Measurements from ENCODE around the gene TMEM108.

The TMEM108 gene

DNA sequence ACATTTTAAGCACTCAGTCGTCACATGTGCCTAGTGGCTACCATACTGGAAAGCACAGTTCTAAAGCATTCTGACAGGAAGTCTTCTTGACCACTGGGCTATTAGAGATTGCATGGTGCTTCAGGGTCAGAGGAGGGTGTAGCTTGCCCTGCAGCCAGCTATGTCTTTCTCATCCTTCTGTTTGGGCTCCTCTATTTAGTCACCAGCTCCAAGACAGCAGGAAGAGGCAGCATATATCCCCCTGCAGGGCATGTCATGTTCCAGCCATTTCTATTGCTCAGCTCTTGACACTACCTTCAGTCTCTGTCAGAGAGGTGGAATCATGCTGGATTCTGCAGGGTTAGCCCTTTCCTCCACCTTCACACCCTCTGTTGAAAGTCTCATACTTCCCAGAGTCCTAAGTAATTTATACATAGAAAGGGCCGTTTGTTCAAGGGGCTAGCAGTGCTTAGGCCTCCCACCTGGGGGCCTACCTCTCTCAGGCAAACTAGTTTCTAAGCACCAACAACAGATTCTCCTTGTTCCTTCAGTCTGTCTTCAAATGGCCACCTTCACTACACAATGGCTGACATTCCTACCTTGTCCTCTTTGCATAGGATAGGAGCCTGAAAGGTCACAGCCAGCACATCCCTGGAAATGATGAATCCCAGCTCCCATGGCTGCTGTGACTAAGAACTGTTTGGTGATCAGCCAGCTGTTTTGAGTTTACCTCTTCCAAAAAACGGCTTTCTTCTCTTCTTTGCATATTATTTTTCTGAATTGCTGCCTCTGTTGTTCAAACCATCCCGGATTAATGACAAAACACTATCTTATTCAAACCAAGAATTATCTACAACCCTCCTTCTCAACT, 246.0 kb downstream of the TMEM108 start:
- DNase-seq: no peak

DNA sequence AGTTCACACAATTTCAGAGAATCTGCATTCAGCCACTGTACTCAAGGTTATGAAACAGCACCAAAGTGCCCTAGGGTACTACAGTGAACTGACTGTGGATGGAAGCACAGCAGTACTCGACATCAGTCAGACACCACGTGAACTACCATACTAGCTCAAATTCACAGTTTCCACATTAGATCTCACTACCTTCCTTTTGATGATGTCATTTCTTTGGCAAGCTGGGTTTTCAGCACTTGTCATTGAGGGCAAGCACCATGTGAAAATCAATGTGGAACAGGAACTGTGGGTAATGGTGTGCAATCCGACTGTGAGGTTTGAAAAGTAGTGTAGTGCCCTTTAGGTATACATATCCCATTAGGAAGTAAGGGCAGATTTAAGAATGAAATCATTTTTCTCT, 251.1 kb downstream of the TMEM108 start:
- DNase-seq: no peak

- no peak for DNase-seq
Measured at GRCh38 chr3:133292296-133292695, 254.1 kb downstream of the TMEM108 start.

DNA sequence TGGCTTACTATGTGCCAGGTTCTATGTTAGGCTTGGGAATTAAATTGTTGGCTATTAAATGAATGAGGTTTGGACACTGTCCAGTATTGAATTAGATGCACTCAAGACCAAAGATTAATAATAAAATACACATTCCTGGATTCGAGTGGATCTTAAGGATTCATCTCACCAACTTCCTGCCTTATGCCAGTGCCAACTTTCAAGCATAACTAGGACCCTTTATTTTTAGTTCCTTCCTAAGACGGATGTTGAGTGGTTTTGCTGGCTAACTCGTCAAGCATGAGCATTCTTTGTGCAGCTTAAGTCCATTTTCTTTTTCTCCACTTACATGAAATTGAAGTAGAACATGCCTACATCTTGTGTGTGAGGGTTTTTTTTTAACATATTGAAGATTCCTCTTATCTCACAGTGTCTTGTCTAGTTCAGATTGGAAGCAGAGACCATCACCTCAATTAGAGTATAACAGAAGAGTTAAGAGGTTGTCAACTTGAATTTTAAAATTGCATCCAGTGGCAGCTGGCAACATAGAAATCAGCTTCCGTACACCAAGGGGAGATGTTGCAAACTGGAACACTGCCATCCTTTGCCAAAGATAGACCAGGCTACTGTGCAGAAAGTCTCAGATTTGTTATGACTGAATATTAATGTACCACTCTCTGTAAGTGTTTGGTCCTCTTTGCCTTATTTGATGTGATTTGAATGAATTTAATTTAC, 255.4 kb downstream of the TMEM108 start:
- DNase-seq: no peak

DNA sequence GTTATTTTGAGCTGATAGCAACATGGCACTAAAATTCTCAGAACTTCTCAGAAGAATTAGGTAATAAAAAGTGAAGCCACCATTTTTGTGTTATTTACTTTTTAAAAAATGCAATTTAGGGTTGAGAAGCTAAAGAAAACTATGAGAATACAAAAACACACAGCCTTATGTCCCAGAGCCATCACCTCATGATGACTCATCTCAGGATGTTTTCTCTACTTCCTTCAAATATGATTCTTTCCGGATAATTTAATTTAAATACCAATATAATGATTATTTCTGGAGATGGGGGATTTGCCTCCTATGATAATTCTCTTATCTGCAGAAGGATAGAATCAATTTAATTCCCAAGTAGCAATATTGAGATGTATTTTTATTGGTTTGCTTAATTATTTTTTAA, 256.1 kb downstream of the TMEM108 start:
- no peak for DNase-seq

DNA sequence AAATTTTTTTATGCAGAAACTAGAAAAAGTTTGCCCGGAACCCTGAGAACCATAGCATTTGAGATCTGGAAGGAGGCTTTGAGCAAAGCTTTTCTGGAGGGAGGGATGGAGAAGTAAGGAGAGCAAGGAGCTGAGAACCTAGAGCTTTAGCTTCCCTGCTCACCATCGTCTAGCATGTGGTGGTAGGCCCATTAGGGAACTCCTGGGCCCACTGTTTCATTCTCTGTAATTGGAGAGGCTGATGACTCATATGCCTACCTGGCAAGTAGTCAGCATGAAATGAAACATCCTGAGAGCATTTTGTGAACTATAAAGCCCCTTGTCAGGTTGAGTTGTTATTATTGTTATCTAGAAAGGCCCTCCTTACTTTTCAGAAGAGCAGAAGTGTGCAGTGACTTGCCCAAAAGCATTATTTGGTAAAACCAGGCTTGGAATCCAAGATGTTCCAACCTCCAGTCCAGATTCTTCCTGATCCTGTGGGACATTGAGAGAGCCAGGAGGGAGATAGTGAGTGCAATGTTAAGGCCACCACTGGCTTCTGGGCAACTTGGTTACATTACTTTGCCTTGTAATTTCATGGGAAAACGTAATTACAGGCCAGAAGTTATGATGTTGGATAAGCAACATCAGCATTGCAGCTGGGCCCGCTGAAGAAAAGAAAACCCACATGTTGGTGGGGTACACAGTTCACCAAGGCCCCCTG, 257.2 kb downstream of the TMEM108 start:
- no peak for DNase-seq

GRCh38 chr3:133295944-133296917, 258.0 kb downstream of the TMEM108 start:
- DNase-seq: no peak

DNA sequence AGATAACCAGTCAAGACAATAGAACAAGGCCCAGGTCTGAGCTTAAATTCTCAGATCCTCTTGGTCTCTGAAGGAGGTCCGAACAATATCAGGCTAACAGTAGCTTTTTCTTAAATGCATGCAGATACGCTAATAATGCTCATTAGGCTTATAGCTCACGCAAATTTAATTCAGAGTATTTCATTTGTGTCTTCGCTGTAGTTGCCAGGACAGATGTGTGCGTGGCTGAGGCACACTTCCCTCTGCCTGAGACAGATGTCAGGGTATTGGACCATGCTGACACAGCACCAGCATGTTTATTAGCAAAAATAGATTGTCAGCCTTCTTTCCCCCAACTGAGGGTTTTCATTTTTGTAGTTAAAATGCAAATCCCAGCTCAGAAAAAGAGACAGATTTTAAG, 258.8 kb downstream of the TMEM108 start:
- no peak for DNase-seq

GRCh38 chr3:133300102-133300501, 261.9 kb downstream of the TMEM108 start:
- no peak for DNase-seq

DNA sequence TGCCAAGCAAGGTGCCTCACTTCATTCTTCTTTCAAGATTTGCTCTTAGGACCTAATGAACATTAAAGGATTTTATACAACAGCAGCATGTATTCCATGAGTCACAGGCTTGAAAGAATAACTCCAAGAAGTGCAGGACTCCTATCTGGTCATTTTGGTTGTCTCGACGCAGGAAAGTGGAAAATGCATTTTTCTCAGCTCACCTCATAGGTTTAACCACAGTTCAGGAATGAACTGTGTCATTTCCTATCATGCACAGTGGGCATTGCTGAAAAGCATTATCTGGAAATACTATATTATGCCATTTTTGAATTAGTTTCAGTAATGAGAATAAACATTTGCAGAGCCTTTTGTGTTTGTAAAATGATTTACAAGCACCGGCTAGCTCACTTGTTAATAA, 263.0 kb downstream of the TMEM108 start:
- DNase-seq: no peak

DNA sequence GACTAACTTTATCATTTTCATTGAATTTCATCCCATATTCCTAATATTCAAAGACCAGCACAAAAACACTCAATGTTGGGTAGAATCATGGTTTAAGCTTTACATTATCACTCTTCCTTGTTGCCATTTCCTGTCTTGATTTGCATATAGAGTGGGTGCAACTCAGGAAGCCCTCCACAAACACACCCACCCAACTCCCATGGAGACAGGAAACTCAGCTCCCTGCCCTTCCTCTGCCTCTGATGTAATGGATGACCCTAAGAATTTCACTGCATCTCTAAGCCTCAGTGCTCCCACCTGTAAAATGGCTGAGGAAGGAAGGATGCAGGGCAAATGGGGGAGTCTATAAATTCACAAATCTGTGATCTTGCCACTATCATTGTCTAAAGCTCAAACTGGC, 263.5 kb downstream of the TMEM108 start:
- DNase-seq: no peak

DNA sequence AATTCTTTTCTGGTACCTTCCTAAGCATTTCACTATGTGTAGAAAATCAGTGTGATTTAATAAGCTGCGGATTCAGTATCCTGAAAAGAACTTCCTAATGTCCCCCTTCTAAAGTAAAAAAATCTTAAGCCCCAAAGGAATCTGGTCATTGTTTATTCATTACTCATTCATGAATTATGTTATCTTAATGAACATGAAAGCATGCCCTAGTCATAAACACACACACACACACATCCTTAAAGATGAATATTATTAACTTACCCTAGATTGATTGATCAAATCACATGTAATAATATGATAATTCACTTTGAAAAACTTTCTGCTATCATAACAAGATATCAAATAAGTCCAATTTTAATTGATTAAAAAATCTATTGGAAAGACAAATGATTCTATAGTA, 265.2 kb downstream of the TMEM108 start:
- DNase-seq: no peak

DNA sequence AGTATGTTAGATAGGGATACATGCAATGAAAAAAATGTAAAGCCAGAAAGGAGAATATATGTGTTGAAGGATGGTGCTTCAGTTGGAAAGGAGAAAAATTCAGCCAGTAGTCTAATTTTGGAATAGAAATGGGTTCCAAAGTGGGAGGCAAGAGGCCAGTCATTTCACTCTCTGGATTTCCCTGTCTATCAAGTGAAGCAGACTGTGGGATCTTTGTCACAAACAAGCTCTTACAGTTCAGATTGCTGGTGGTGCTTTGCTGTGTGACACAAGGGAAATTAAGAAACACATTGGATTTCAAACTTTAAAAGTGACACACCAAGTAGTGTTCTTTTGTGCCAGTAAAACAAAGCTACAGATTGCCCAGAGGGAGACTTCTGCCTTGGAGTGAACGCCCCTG, 279.7 kb downstream of the TMEM108 start:
- DNase-seq: no peak

DNA sequence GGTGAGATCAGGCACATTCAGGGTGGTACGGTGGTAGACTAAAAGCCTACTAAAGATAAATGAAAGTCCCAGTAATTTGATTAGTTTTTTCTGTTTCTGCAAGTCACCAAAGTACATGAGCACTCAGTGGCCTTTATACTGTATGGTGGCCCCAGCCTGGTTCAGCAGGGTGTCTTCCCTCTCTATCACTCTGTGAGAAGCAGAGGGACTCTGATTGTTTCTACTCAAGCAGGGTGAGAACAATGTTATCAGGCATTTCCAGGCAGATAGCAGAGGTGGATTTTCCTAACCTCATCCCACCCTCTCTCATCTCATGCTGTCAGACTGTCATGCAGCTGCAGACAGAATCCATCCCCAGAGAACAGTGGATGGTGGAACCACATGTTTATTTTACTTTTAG, 290.2 kb downstream of the TMEM108 start:
- DNase-seq: no peak

- DNase-seq: no peak
Measured at GRCh38 chr3:133329626-133330025, 291.4 kb downstream of the TMEM108 start.

- DNase-seq: no peak
Measured at GRCh38 chr3:133330065-133330464, 291.9 kb downstream of the TMEM108 start.

GRCh38 chr3:133330522-133330921, 292.3 kb downstream of the TMEM108 start:
- DNase-seq: no peak

GRCh38 chr3:133354721-133355120, 316.5 kb downstream of the TMEM108 start:
- DNase-seq: no peak

- DNase-seq: no peak
Measured at GRCh38 chr3:133360476-133360875, 322.3 kb downstream of the TMEM108 start.

- DNase-seq: no peak
Measured at GRCh38 chr3:133361011-133361410, 322.8 kb downstream of the TMEM108 start.

- no peak for DNase-seq
Measured at GRCh38 chr3:133361435-133361834, 323.2 kb downstream of the TMEM108 start.

GRCh38 chr3:133362539-133362938, 324.3 kb downstream of the TMEM108 start:
- no peak for DNase-seq

GRCh38 chr3:133364704-133365103, 326.5 kb downstream of the TMEM108 start:
- no peak for DNase-seq

All from GOT3 (cell line).